HG02973 (cell line): ENCODE results near the gene ARHGAP25.
"Not testable (repeated sequence)": the region's sequence is repeated elsewhere in the genome, so short reads cannot be mapped to it uniquely, and the experiment has no call there.

Experiments used
- ATAC-seq: cut with Tn5 transposase; IDR thresholded peaks from one replicate; pipeline ENCODE4 v1.9.1; 2021; ENCODE audit warnings: moderate library complexity; ENCODE audit not compliant: unreplicated experiment

ARHGAP25 gene

DNA sequence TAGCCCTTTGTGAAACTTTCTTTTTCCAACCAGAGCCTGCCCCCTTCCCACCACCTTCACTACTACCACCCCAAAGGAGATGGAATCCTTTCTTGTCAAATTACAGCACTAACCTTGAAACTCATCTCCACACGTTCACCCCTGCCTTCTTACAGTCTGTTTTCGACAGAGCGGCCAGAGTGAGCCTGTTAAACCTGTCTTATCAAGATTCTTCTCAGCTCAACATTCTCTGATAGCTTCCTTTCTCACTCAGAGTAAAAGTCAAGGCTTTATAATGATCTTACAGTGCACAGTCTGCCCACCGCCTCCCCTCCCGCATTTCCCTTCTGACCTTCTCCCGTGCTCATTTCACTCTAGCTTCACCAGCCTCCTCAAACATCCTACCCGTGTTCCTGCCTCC is 56.0 kb downstream of the ARHGAP25 start:
- ATAC-seq = no peak

DNA sequence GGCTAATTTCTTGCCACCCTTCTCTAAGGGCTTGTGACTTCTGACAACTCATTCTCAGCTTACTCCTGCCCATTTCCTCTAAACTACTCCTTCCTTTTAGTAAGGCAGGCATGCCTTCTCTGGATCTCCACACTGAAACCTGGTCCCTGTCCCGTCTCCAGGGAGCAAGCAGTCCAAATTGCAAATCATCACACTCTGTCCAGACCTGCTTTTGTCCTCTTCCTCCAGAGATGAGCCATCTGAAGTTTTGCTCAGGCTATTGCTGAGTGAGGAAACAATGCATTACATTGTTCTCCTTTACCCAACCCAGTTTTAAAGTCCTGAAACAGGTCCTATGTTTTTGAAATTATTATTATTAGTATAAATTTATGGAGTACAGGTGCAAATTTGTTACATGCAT is 57.3 kb downstream of the ARHGAP25 start:
- no peak for ATAC-seq

DNA sequence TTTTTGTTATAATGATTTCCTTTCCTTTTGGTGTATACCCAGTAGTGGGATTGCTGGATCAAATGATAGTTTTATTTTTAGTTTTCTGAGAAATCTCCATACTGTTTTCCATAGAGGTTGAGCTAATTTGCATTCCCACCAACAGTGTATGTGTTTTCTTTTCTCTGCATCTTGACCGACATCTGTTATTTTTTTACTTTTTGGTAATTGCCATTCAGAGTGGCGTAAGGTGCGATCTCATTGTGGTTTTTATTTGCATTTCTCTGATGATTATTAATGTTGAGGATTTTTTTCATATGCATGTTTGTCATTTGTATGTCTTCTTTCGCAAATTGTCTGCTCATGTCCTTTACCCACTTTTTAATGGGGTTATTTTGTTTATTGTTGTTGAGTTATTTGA is 58.1 kb downstream of the ARHGAP25 start:
- no peak for ATAC-seq

DNA sequence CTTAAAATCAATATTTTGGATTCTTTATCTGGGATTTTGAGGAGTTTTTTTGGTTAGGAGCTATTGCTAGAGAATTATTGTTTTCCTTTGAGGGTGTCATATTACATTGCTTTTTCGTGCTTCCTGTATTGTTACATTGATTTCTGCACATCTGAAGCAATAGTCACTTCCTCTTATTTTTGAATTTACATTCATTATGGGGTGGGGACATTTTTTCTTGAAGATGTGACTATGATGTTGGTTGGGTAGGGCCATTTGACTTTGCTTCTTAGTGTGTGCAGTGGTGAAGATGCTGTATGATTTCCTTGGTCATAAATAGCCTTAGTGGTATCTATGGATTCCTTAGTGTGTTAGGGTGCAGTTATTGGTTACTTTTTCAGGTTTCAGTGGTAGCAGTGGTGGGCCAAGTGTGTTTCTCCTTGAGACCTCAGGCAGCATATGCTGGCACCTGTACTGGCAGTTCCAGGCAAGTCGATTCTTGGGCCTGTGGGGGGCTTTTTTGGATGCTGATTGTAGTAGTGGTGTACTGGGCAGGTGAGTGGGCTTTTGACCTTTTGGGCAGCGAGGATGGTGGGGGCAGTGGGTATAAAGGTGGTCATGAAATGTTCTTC is 61.8 kb downstream of the ARHGAP25 start:
- no peak for ATAC-seq

DNA sequence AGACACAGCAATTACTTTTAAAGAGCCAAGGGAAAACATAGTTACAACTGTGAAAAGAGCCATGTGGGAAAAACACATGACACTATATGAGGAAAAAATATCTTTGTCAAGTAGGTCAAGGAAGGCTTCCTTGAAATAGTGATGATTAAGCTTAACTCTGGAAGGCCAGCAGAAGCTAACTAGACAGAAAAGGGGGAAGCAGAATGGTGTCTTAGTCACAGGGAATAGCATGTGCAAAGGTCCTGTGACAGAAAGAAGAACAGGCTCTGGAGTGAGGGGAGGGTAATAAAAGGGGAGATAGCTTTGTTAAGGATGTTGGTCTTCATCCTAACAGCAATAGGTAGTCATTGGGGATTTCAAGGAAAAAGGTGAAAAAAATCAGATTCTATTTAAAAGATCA is 64.0 kb downstream of the ARHGAP25 start:
- ATAC-seq = no peak

DNA sequence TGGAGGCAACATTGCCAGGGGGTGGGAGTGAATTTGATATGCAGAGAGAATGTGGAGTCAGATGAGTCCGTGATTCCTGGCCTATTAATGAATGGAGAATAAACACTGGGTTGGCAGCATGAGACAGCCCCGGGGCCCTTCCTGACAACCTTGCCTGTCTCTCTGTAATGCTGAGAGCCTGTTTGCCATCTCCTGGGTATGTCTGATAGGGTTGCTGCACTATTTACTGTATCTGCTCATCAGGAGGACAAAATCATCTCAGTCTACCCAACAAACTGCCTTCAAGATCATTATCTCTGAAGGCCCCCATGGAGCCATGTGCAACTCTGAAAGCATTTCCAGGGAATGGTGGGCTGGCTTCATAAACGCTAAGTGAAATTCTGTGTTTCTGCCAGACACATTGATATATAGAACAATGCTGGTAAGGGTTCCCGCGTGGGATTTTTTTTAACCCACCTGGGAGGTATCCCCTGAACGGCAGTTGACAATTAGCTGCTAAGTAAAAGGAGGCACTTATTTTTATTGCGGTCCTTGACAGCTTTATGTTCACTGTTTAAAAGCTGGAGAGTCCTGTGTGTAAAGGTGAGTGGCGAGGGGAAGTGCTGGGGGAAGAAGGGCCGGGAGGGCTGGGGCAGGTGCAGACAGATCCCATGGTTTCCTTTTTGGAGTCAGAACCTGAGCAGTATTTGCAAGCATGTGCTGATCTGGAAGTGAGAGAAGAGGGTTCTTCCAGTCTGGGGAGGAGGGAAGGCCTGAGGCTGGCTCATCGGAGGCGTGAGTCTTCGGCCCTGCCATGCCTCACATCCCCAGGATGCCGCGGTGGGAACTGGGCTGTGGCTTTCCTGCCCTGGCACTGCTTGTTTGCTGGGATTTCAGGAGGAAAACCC is 64.8 kb downstream of the ARHGAP25 start:
- no peak for ATAC-seq

DNA sequence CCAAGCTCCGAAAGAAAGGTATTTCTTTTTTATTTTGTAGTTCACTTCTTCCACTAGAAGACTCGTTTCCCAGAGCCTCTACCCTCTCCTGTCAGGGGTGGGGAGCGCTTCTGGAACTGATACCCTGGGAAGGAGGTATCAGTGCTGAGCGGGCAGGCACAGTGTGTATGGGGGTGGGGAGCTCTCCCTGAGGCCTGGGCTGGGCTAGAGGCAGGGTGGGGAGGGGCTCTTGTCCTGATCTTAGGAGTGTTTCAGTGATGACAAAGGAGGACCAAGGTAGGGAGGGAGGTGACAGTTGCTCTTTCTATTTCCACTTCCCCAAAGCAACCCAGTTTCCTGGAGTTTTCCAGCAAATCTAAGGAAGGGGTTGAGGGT is 65.4 kb downstream of the ARHGAP25 start:
- no peak for ATAC-seq

DNA sequence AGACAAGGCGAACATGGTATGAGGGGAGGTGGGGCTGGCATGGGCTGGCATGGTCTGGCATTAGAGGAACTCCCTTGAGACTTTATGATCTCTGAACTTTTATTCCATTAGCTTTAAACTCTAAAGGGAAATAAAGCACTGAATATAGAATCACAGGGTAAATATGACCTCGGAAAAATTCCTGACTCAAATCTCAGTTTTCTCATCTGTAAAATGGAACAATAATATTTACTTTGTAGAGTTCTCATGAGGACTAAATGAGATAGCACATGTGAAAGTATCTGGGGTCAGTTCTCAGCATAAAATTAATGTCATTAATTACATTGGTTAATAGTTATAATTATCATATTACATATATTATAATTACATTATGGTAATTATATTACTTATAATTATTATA is 65.9 kb downstream of the ARHGAP25 start:
- no peak for ATAC-seq

DNA sequence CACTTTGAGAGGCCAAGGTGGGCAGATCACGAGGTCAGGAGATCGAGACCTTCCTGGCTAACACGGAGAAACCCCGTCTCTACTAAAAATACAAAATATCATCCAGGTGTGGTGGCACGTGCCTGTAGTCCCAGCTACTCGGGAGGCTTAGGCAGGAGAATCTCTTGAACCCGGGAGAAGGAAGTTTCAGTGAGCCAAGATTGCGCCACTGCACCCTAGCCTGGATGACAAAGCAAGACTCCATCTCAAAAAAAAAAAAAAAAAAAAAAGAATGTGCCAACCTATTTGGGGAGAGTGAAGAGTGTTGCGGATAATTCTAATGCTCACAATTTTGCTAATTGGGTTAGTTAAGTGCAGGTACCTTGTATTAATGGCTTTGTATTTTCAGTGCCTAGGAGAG is 67.5 kb downstream of the ARHGAP25 start:
- ATAC-seq = not testable (repeated sequence)

DNA sequence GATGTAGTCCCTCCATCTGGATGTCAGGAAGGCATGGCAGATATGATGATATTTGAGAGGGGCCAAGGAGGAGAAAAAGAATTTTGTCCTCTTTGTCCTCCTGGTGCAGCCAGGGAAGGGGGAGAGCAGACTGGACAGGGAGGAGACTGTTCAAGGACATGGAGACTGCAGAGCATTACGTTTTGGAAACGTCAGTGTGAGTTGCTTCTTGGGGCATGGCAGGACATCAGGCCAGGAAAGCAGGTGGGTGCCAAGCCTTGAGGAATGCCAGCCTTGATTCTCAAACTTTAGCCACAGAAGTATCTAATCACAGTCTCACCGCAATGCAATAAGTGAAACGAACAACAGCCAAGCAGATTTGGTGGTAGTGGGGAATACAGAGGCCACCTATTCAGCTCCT is 70.4 kb downstream of the ARHGAP25 start:
- ATAC-seq = no peak

DNA sequence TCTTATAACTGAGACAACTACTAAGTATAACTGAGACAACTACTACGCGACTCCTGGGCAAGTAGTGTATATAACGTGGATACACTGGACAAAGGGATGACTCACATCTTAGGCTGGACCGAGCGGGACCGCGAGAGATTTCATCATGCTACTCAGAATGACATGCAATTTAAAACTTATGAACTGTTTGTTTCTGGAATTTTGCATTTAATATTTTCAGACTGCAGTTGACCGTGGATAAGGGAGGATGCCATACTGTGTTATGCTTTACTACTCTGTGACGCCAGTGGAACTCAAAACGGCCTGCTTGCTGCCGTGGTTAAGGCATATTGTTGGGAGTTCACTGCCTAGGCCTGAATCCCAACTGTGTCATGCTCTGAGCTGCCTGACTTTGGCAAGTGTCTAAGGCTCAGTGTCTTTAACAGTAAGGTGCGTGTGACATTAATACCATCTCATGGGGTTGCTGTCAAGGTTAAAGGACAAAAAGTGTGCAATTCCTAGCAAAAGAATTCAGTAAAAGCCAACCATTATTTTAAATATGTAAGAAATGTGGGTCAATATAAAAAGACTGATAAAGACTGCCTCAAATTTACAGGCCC is 72.0 kb downstream of the ARHGAP25 start:
- no peak for ATAC-seq

DNA sequence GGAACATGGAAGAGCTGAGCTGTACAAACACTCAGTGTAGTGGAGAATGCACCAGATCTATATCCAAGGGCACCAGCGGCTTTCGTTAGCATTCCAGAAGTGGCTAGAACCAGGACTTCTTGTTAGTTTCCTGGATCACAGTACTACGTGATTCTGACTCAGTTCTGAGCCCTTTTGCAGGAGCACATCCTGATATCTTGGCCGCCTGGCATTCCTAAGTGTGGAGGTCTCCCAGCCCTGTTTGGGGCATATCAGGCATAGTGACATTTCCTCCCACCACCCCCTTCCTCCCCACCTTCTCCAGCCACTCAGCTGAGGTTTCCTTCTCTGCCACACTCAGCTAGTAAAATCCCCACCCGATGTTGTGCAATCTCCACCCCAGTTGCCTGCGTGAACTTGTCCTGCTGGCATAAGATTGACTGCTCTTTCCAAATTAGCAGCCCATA is 73.2 kb downstream of the ARHGAP25 start:
- no peak for ATAC-seq

DNA sequence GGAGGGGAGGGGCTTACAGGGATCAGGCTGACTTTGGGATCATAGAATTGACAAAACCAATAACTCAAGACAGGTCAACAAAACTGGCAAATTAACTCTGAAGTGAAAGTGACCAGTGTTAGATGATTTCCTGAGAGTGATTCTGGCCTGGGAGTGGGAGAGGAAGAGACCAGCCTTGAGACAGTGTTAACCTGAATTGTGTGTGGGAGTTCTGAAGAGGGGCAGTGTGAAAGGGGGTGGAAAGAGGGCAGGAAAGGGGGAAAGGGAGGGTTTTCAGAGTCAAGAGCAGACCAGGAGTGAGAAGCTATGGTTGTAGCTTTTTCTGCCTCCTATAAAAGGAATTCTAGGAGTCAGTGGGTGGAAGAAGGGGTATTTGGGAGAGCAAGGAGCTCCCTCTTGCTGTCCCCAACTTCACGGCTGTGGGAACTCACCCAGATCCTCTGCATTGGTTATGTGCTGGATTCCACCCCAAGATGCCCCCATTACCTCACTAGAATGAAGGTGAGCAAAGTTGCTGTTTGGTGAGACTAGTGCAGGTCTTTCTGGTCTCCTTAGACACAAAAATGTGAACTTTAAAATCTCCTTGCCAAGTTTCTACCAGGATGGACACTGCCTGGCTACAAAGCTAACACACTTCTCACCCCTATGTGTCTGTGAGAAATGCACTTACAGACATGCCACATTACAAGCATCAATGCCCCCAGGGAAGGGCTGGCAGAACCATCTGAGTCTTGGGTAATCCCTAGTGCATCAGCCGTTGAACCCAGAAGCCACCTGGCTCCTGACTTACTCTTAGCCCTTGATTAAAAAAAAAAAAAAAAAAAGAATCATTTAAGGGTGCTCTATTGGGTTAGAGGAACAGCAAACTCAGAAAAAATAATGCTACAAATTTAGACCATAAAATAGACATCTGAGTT is 75.0 kb downstream of the ARHGAP25 start:
- no peak for ATAC-seq

DNA sequence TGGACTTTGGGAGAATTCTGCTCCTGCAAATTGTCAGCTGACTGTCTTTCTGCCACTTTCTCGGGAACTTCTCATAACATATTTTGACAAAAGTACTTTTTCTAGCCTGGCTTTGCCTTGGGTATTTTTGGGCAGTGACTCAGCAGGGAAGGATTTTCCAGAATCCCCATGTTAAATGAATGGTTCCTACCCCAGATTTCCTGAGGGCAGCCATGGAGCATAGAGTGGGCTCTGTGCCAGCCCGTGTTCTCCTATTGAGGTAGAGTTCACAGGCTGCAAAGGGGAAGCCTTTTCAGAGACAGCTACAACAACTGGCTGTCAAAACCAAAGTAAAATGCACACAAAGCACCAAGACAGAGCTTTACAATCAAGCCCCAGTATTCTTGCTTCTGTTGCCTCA is 76.8 kb downstream of the ARHGAP25 start:
- no peak for ATAC-seq

DNA sequence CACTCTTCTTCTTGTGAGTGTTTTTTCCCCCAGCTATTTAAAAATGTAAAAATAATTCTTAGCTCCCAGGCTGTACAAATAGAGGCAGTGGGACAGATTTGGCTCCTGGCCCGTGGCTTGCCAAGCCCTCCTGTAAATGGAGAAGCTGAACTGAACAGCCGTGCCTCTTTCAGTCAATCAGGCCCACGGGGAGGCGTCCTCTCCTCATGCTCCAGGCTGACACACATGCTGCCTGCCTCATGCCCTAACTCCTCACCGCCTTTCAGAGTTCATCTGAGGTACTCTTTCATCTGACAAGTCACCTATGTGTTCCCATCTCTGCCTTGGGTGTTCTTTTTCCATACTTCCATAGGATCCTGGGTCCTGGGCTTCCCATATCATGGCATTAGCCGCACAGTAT is 77.6 kb downstream of the ARHGAP25 start:
- no peak for ATAC-seq

DNA sequence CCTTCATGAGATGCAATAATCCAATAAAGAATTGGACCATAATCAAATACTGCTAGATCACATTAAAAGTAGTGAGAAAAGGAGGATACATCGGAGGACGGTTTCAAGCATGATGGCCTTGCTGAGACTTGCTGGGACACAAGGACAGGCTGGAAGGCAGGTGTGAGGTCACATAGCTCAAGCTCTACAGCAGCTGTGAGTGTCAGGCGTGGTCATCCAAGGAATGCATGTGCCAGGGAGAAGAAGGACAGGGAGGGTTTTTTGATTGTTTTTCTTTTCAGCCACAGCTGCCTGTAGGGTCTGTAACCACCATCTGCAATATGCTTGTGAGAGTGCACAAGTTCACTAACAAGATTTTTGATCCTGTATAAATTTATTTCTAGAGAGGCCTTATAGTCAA is 79.0 kb downstream of the ARHGAP25 start:
- ATAC-seq = no peak

DNA sequence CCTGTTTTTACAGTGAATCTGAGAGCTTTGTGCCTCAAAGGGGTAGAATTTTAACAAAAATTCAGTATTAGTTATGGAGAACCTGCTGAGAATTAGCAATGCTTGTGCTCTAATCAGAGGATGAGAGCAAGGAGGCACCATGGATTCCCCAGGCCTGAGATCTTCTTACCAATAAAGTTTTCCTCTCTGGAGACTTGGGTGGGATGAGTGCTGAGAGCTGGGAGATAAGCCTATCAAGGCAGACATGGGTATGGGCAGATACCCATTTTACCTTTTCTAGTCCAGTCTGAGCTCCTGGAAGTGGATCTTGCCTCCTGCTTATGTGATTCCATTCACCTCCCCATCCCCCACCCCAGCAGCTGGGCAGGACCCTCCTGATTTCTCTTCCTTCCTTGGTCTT is 82.7 kb downstream of the ARHGAP25 start:
- ATAC-seq = no peak

DNA sequence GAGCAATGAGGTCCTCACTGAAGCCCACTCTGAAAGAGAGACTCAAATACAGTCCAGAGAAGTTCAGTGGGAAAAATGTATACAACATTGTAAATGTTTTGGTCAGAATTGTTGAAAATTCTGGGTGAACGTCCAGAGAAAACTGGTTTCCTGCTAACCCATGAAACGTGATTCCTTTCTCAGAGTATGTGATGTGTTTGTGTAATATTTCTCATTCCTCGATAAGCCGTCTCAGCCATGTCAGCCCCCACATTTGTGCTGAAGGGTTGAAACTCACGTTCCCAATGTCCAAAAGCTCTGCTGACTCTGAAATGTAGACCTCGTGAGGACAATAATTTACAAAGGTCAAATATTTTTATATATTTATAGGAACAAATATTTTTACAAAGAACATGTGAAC is 84.9 kb downstream of the ARHGAP25 start:
- ATAC-seq = no peak

DNA sequence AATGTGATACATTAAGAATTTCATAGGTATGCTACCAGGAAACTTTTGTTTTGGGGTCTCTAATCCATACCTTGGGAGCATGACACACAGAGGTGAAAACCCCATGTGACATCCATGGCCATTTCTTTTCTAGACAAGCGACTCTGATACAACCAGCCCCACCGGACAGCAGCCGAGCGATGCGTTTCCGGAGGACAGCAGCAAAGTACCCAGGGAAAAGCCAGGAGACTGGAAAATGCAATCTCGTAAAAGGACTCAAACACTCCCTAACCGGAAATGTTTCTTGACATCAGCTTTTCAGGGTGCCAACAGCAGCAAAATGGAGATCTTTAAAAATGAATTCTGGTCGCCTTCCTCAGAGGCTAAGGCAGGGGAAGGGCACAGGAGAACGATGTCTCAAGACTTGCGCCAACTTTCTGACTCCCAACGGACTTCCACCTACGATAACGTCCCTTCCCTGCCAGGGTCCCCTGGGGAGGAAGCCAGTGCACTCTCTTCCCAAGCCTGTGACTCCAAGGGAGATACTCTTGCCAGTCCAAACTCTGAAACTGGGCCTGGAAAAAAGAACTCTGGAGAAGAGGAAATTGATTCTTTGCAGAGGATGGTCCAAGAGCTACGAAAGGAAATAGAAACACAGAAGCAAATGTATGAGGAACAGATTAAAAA is 87.7 kb downstream of the ARHGAP25 start:
- ATAC-seq = no peak

DNA sequence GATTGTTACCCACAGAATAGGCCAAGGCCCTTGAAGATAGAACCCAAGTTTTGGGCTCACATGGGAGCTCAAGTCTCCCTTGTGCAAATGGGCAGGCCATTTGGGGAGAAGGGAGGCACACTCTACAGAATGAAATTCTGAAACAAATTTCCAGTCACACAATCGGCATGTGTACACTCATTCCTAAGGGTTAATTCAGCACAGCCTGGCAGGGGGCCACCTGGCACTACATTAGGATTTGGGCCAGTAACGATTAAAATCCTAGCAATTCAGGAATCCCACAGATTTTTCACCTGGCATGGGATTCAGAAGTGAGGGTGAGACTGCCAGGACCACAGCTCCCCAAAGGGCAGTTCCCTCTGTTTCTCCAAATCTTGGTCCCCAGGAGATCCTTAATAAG is 90.2 kb downstream of the ARHGAP25 start:
- ATAC-seq = no peak

DNA sequence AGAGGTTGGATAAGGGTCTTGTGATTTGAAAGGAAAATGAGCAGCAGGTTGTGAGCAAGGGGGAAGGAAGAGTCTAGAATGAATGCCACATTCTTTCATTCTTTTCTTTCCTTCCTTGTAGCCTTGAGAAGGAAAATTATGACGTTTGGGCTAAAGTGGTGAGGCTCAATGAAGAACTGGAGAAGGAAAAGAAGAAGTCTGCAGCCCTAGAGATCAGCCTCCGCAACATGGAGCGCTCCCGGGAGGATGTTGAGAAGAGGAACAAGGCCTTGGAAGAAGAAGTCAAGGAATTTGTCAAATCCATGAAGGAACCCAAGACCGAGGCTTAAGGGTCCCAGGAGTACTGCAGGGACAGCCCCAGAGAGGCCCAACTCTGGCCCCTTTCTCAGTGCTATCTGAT is 91.3 kb downstream of the ARHGAP25 start:
- no peak for ATAC-seq
